HG03159 (cell line): ENCODE data around the gene ZNF608.

ENCODE experiments used
- ATAC-seq: cut with Tn5 transposase; IDR thresholded peaks from one replicate; pipeline ENCODE4 v1.9.1; 2021; ENCODE audit warnings: mild to moderate bottlenecking, moderate library complexity; ENCODE audit not compliant: unreplicated experiment

Gene ZNF608

GRCh38 chr5:124755565-124755964 lies 9.1 kb upstream of the ZNF608 start:
- no peak for ATAC-seq

- ATAC-seq = no peak
Measured at GRCh38 chr5:124755041-124755440, 8.6 kb upstream of the ZNF608 start.

- ATAC-seq = no peak
Measured at GRCh38 chr5:124754206-124754927, 7.9 kb upstream of the ZNF608 start.

- no peak for ATAC-seq
Measured at GRCh38 chr5:124752854-124753720, 6.6 kb upstream of the ZNF608 start.

- no peak for ATAC-seq
Measured at GRCh38 chr5:124751031-124751430, 4.6 kb upstream of the ZNF608 start.

GRCh38 chr5:124748687-124749594 lies 2.5 kb upstream of the ZNF608 start:
- ATAC-seq = peak; percentile 88

GRCh38 chr5:124747791-124748686 lies 1.6 kb upstream of the ZNF608 start:
- ATAC-seq = peak; percentile 63

GRCh38 chr5:124746916-124747790 lies 714 bp upstream of the ZNF608 start:
- no peak for ATAC-seq

GRCh38 chr5:124745007-124745927 lies 1.2 kb downstream of the ZNF608 start:
- ATAC-seq = no peak

GRCh38 chr5:124744170-124744971 lies 2.1 kb downstream of the ZNF608 start:
- ATAC-seq = no peak

GRCh38 chr5:124743602-124744169 lies 2.8 kb downstream of the ZNF608 start:
- ATAC-seq = no peak

- ATAC-seq = no peak
Measured at GRCh38 chr5:124742983-124743601, 3.3 kb downstream of the ZNF608 start.

- ATAC-seq = no peak
Measured at GRCh38 chr5:124742521-124742920, 3.9 kb downstream of the ZNF608 start.

- ATAC-seq = no peak
Measured at GRCh38 chr5:124741711-124742496, 4.5 kb downstream of the ZNF608 start.

GRCh38 chr5:124740991-124741583 lies 5.4 kb downstream of the ZNF608 start:
- ATAC-seq = no peak
